HL-60 (cell line): ENCODE results near the gene DNAH5.

Experiments
- SPI1 ChIP-seq: IDR thresholded peaks from 2 replicates; pipeline ENCODE4 v1.6.1; 2012; ENCODE audit warnings: low read depth, mild to moderate bottlenecking, borderline replicate concordance
- TF ChIP-seq, protein P1 (sequence below): IDR thresholded peaks from 2 replicates; pipeline ENCODE4 v1.6.1; 2012; ENCODE audit warnings: low read depth; ENCODE audit not compliant: insufficient replicate concordance
- TF ChIP-seq, protein P2 (sequence below): IDR thresholded peaks from one replicate; pipeline ENCODE4 v1.5.1; 2011; ENCODE audit warnings: low read length, control low read depth, inconsistent platforms; ENCODE audit not compliant: insufficient read depth

DNA sequence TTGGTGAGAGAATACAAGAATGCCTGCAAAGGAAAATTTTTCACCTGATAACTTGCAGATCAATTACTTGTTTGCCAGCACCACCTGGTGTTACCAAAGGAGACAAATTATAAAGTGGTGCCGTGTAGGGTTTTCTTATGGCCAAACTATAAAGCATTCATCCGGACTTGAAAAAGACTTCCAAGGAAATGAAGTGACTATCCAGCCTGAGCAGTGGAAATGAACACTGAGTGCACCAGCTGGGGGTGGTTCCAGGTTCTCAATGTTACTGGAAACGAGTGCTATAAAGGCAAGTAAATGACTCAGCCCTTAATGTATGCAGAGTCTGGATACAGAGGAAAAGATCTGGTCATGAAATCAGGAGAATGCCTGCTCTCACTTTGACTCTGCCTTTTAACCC, 113.1 kb downstream of the DNAH5 start:
- TF ChIP-seq, protein P1, sequence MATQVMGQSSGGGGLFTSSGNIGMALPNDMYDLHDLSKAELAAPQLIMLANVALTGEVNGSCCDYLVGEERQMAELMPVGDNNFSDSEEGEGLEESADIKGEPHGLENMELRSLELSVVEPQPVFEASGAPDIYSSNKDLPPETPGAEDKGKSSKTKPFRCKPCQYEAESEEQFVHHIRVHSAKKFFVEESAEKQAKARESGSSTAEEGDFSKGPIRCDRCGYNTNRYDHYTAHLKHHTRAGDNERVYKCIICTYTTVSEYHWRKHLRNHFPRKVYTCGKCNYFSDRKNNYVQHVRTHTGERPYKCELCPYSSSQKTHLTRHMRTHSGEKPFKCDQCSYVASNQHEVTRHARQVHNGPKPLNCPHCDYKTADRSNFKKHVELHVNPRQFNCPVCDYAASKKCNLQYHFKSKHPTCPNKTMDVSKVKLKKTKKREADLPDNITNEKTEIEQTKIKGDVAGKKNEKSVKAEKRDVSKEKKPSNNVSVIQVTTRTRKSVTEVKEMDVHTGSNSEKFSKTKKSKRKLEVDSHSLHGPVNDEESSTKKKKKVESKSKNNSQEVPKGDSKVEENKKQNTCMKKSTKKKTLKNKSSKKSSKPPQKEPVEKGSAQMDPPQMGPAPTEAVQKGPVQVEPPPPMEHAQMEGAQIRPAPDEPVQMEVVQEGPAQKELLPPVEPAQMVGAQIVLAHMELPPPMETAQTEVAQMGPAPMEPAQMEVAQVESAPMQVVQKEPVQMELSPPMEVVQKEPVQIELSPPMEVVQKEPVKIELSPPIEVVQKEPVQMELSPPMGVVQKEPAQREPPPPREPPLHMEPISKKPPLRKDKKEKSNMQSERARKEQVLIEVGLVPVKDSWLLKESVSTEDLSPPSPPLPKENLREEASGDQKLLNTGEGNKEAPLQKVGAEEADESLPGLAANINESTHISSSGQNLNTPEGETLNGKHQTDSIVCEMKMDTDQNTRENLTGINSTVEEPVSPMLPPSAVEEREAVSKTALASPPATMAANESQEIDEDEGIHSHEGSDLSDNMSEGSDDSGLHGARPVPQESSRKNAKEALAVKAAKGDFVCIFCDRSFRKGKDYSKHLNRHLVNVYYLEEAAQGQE, result no peak
- TF ChIP-seq, protein P2, sequence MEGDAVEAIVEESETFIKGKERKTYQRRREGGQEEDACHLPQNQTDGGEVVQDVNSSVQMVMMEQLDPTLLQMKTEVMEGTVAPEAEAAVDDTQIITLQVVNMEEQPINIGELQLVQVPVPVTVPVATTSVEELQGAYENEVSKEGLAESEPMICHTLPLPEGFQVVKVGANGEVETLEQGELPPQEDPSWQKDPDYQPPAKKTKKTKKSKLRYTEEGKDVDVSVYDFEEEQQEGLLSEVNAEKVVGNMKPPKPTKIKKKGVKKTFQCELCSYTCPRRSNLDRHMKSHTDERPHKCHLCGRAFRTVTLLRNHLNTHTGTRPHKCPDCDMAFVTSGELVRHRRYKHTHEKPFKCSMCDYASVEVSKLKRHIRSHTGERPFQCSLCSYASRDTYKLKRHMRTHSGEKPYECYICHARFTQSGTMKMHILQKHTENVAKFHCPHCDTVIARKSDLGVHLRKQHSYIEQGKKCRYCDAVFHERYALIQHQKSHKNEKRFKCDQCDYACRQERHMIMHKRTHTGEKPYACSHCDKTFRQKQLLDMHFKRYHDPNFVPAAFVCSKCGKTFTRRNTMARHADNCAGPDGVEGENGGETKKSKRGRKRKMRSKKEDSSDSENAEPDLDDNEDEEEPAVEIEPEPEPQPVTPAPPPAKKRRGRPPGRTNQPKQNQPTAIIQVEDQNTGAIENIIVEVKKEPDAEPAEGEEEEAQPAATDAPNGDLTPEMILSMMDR, result no peak
- no peak for TF ChIP-seq SPI1
